SW480 (cell line): Measurements from ENCODE around the gene RABL6.
"Not testable (repeated sequence)": the region's sequence is repeated elsewhere in the genome, so short reads cannot be mapped to it uniquely, and the experiment has no call there.

Source experiments
- DNase-seq: peaks from one replicate; pipeline ENCODE4 v3.0.0-alpha.2; 2016; ENCODE audit warnings: low spot score

RABL6 gene, protein sequence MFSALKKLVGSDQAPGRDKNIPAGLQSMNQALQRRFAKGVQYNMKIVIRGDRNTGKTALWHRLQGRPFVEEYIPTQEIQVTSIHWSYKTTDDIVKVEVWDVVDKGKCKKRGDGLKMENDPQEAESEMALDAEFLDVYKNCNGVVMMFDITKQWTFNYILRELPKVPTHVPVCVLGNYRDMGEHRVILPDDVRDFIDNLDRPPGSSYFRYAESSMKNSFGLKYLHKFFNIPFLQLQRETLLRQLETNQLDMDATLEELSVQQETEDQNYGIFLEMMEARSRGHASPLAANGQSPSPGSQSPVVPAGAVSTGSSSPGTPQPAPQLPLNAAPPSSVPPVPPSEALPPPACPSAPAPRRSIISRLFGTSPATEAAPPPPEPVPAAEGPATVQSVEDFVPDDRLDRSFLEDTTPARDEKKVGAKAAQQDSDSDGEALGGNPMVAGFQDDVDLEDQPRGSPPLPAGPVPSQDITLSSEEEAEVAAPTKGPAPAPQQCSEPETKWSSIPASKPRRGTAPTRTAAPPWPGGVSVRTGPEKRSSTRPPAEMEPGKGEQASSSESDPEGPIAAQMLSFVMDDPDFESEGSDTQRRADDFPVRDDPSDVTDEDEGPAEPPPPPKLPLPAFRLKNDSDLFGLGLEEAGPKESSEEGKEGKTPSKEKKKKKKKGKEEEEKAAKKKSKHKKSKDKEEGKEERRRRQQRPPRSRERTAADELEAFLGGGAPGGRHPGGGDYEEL

DNA sequence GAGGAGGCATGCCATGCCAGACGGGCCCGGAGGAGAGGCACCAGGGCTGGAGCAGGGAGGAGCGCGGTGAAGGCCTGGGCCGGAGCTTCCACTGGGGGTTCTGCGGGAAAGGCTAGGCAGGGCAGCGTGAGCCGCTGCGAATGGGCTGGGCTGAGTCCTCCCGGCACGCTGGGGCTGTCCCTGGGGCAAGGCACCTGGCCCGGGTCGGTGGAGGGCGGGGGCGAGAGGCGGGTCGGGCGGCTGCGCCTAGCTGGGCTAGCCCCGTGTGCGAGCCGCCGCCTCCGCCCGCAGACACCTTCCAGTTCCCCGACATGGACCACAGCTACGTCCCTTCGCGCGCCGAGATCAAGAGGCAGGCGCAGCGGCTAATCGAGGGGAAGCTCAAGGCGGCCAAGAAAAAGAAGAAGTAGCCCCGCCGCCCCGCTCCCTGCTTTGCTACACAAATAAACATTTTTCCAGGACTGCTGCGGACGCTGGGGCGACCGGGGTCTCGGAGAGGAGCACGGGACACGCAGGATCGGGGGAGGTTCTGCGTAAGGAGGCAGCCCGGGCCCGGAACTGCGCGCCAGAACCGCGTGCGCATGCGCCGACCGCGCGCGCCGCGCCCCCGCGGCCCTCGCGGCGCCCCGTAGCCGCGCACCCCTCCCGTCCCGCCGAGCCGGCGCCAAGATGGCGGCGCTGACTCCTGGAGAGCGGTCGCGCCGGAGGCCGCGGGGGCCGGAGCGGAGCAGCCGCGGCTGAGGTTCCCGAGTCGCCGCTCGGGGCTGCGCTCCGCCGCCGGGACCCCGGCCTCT lies at the start of gene RABL6:
RABL6 (plus strand) TSS at position 668 of the 794 bp plus-strand sequence. CDS start 249 bp downstream, outside the sequence.
- peak; percentile 67 for DNase-seq

DNA sequence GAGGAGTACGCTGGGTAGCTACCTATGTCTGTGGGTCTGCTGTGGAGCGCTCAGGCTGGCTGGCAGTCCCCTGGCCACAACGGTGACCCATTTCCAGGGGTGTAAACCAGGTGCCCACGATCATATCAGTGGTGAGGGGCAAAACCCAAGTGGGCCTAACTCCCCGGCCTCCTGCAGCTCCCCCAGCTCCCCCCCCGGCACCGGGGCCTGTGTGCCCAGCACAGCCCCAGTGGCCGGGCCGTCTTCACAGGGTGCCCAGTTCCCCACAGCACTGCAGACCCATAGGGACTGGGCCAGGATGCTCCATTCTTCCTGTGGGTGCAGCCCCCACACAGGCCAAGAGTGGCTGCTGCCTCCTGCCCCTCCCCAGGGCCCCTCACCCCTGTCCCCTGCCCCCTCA lies 48.7 kb upstream of the RABL6 start:
- DNase-seq: no peak

DNA sequence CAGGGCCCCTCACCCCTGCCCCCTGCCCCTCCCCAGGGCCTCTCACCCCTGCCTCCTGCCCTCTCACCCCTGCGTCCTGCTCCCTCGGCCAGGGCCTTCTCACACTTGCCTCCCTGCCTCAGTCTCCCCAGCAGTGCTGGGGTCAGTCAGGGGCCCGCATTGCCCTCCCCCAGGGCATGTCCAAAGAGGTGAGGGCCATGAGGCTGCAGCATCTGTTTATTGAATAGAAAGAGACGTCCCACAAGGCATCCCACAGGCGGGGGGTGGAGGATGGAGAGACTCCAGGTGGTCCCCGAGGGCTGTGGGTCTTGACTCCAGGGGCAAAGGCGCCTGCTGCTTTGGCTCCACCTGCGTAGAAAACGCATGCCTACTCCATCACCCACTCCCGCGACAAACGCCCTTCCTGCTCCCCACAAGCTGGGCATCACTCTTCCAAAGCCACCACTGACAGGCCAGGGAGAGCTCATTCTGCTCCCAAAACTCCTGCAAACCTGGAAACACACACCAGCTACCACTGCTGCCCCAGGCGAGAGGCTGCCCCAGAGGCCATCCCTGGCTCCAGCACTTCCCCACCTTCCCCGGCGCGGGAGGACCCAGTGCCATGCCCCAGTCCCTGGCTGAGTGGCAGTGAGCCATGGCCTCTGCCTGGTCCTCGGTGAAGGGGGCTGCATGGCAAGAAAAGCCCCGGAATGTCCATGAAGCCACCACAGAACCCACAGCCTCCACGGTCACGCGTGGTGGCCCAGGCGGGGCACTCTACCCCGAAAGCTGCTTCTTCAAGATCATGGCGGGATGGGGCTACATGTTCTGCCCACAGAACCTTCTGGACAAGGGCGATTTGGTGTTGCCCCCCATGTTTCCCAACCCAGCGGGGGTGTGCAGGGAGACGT lies 48.1 kb upstream of the RABL6 start:
- no peak for DNase-seq

DNA sequence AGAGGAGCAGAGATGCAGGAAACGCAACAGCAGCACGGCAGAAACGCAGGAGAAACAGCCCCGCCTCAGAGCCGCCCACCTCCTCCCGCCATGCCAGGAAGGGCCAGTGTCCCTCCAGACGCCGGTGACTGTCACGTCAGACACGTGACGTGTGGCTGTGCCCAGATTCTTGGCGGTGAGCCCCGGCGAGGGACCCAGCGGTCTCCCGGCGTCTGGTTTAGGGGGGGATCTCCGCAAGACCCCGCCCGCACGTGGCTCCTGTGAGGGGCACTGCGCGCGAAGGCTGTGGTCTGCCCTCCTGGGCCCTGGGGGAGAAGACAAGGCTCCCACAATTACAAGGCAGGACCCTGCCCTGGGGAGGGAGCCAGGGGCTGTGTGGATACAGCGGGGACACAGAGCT lies 47.3 kb upstream of the RABL6 start:
- no peak for DNase-seq

DNA sequence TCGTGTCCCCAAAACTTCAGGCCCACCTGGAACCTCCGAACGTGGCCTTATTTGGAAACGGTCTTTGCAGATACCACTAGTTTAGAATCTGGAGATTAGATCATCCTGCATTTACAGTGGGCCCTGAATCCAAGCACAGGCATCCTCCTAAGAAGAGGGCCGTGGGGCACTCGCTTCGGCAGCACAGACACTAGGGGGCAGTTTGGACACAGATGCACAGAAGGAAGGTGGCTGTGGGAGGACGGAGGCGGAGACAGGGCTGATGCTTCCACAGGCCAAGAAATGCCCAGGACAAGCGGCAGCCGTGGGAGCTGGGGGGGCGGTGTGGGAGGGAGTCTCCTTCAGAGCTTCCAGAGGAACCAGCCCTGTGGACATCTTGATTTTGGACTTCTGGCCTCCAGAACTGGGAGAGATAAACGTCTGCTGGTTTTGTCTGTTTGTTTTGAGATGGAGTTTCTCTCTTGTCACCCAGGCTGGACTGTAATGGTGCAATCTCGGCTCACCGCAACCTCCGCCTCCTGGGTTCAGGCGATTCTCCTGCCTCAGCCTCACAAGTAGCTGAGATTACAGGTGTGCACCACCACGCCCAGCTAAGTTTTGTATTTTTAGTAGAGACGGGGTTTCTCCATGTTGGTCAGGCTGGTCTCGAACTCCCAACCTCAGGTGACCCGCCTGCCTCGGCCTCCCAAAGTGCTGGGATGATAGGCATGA lies 46.8 kb upstream of the RABL6 start:
- DNase-seq: peak; percentile 75

DNA sequence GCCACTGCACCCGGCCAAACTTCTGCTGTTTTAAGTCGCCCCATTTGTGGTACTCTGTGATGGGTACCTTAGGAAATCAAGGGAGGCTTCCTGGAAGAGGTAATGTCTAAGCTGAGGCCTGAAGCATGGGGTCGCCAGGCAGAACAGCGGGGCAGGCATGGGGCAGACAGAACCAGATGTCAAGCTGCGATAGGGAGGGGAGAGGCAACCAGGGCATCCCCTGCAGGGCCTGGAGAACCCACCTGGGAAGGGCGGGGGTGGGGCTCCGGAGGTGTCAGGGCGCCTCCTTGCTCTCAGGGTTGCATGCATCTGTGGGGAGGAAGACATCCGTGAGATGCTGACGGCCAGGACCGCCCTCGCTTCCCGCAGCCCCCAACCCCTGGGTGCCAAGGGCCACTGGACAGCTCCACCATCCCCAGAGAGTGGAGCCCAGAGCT lies 46.2 kb upstream of the RABL6 start:
- no peak for DNase-seq

DNA sequence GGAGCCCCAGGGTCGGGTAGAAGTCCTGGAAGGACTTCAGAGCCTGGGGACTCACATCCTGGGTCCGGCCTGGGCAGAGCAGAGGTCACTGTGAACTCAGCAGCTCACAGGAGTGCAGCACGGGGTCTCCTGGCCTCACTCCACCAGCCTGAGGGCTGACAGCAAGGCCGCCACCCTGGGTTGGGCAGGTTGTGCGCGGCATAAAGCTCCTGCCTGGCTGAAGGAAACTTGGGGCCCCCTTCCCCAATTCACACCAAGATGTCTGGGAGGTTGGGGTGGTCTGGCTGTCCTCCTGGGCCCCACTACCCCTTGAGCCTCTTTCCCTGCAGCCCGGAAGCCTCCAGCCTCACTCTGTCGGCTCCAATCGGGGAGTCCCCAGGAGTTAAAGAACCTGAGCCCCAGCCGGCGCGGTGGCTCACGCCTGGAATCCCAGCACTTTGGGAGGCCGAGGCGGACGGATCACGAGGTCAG lies 45.5 kb upstream of the RABL6 start:
- DNase-seq: no peak

DNA sequence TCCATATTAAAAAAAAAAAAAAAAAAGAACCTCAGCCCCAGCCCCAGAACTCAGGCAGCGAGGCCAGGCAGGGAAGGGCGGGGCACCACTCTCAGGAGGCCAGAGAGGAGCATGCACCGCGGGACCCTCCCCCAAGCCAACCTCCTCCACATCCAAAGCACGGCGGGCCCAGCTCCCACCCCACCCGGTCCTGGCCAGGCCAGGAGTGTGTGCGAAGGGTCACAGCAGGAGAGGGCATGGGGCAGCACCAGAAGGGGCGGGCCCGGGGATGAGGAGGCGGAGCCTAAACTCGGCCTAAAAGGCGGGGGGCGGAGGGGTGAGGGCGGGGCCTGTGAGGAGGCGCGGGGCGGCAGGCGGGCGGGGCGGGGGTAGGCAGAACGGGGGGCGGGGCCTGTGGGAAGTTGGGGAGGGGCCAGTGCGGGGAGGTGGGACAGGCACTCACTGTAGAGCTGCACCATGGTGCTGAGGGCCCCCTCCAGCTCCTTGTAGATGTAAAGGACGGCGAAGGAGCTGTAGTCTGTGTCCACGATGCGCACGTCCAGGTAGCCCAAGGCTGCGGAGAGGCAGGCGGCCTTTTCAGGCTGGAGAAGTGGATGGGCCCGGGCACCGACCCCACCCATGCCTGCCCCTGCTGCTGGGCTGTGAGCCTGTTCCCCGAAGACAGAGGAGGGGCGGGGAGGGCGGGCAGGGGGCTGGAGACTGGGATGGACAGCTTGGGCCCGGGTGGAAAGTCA lies 44.7 kb upstream of the RABL6 start:
- no peak for DNase-seq

DNA sequence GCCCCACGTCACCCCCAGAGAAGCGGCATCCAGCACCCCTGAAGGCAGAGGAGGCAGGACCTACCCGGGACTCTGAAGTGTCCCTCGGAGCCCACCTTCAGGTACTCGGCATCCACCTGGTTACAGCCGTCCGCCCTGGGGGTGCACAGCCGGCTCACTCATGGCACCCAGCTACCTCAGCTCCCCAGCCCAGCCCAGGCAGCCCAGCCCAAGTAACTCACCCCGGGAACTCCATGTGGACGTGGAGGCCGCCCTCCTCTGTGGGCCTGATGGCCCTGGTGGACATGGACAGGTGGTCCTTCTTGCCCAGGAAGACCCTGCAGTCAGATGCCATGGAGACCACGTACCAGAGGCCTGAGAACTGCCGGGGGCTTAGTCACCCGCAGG lies 44.1 kb upstream of the RABL6 start:
- DNase-seq: no peak

DNA sequence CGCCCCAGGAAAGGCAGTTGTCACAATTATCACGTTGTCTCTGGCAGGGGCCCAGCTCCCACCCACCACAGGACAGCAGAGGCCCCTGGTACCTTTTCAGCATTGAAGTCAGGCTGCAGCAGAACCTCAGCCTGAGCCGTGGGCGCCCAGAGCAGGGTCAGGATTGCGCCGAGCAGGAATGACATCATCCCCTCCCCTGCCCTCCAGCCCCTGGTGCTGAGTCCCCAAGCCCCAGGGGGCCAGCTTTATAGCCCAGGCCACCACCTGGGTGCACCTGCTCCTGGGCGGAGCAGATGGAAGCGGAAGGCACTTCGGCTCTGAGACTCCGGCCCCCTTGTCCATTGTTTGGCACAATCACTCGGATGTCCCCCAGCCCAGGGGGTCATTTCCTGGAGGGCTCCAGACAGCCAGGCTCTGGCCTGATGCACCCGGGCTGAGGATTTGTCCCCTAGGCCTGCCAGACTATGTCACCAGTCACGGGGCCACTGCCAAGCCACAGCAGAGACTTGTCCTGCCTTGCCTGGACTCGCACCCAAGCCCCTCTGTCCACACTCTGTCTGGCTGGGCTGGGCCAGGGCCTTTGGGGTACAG lies 43.4 kb upstream of the RABL6 start, which contains the start of gene LCN15:
LCN15 (minus strand) TSS at position 218 of the 591 bp plus-strand sequence; CDS start at position 188, 30 bp downstream.
- DNase-seq: no peak

DNA sequence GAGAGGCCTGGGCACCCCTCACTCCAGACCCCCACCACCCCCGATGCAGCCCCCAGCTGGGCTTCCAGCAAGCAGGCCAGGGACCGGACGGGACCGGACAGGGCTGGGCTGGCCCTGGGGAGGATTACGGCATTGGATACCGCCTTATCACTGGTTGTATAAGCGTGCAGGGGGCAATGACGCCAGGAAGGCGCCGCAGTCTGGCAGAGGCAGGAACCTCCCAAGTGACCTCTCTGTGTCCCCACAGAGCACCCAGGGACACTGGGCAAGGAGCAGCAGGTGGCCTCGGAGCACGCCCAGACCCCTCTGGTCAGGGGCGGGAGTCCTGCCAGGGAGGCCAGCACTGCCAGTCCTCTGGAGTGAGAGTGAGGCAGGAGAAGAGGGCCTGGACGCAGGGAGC lies 42.7 kb upstream of the RABL6 start:
- no peak for DNase-seq

DNA sequence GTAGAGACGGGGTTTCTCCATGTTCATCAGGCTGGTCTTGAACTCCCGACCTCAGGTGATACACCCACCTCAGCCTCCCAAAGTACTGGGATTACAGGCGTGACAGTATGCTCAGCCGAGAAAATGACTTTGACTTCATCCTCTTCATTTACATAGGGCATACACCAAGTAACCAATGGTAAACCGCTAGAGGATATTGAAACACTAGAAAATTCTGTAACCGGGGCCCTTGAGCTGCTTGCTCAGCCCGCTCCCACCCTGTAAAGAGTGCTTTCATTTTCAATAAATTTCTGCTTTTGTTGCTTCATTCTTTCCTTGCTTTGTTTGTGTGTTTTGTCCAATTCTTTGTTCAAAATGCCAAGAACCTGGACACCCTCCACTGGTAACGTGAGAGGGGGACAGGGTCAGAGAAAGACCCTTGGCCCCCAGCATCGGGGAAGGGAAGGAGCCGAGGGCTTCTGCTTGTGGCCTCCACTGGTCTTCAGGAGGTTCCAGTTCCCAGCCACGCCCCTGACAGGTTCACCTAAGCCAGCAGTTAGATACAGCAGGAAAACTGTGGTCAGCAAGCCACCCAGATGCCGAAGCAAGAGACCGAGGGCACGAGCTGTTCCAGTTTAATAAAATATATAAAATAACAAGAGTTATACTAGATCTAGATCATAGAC lies 41.9 kb upstream of the RABL6 start:
- DNase-seq: not testable (repeated sequence)

DNA sequence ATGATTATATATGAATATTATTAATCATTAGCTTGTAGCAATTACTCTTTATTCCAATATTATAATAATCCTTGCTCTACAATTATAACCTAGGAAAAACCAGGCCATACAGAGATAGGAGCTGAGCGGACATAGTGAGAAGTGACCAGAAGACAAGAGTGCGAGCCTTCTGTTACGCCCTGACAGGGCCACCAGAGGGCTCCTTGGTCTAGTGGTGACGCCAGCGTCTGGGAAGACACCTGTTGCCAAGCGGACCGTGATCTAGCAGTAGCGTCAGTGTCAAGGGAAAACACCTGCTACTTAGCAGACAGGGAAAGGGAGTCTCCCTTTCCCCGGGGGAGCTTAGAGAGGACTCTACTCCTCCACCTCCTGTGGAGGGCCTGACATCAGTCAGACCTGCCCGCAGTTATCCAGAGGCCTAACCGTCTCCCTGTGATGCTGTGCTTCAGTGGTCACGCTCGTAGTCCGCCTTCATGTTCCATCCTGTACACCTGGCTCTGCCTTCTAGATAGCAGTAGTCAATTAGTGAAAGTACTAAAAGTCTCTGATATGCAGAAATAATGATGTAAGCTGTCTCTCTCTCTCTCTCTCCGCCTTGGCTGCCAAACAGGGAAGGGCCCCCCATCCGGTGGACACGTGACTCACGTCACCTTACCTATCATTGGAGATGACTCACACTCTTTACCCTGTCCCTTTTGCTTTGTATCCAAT lies 41.2 kb upstream of the RABL6 start:
- DNase-seq: peak; percentile 64

DNA sequence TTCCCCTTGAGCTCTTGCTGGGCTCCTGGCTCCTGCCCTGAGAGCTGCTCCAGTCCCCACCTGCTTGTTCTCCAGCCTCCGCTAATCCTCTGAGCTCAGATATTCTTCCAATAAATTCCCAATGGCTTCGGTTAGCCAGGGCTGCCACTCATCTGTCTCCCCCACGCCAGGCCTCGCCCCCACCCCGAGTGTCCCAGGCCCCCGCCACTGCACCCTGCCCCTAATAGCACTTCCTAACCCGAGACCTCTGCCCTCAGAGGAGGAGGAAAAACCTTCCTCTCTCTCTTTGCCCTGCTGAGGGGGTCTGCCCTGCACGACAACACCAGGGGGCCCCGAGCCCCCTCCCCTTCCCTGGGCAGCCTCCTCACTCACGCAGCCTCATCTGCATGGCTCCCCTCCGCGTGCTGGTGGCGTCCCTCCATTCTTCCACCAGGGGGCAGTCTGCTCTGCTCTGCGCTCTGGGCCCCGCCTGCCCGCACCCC lies 38.0 kb upstream of the RABL6 start:
- no peak for DNase-seq

DNA sequence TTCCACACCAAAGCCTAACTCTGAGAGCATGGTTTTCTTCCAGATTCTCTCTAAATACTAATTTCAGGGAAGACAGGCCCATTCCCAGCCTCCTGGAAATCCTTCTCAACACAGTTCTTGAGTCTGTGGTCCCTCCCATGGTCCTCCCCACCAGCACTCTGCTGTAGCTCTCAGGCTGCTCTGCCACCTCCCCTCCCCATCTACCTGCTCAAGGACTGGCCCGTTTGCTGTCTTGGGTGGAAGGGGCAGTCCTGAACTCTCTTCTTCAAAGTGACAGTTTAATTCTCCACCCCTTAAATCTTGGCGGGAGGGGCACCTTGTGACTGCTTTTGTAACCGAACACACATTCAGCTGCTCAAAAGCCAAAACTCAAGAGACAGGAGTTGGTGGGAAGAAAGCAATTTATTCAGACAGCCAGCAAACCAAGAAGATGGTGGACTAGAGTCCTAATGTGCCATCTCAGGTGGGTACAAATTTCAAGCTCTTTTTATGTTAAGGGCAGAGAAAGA lies 35.8 kb upstream of the RABL6 start:
- DNase-seq: no peak

DNA sequence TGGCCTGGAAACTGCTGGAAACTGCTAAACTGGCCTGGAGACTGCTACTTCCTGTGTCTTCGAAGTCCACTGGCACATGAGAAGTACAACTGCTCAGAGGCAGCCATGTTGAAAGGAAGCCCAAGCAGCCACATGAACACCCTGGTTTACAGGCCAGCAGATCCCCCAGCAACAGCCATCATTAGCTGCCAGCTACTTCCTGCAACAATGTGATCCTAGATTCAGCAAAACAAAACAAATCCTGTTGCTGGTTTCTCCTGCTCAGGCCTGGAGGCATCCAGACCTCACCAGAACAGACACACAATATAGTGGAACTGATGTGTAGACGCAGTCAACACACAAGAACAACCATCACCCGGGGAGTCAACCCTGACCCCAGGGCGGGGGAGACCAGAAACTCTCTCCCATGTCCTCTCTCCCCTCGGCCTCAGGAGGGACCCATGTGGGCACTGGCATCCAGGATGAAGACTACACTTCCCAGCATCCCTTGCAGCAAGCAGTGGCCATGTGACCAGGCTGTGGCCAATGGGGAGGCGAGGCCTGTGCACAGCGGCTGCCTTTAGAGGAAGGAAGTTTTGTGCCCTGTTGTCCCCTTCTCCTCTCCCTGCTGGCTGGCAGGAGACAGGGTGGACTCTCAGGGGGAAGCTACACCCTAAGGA lies 34.2 kb upstream of the RABL6 start:
- peak; percentile 35 for DNase-seq

DNA sequence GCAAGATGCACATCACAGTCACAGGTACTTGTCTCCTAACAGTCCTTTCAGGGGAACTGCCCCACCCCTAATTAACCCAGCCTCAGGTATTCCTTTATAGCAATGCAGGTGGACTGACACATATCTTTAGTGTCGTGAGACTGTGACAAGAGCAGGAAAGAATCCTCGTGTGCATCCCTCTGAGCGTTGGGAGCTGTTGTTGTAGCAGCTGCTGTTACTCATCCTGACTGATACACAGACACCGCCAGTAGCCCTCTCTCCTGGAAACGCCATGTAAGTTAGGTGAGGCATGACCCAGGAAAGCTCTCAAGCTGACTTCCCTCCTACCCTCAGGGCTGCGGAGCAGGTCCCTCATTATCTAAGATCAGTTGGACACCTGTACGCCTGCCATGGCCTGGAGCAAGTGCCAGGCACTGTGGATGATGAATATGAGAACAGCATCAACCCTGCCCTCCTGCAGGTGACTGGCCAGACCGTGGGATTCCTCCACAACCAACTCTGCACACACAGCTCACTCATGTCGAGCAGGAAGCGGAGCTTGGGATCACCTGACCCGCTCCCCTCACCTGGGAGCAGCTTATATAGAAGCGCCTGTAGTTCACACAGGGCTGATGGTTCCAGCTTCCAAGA lies 33.2 kb upstream of the RABL6 start:
- no peak for DNase-seq
